GM12892 (cell line): ENCODE measurements around the gene CCDC182.

Experiments used
- POLR2A ChIP-seq: IDR thresholded peaks from 2 replicates; pipeline ENCODE4 v1.6.1; 2011; ENCODE audit warnings: low read depth, low read length, control low read depth
- POLR2AphosphoS5 ChIP-seq: IDR thresholded peaks from 2 replicates; pipeline ENCODE4 v1.6.1; 2011; ENCODE audit warnings: low read depth, low read length, control low read depth

GRCh38 chr17:57782062-57782490, 37.0 kb upstream of the CCDC182 start:
- TF ChIP-seq POLR2AphosphoS5 (no peak), POLR2A (no peak)
